SJSA1 (cell line): ENCODE measurements around the gene B9D1. TPM values are rescaled to one million over a fixed set of nuclear protein-coding genes. Genes with fewer than 3 reads are reported as not detected.

Experiments
- DNase-seq, 2 experiments: peaks; one replicate each; pipeline ENCODE4 v3.0.0-alpha.2; 2015 to 2020; ENCODE audit warnings: low spot score in 2 of 2, low read depth in 1 of 2
- H3K27ac ChIP-seq: fragments of 250-450 bp; sonication (Bioruptor Pico); 2 replicates; pipeline ENCODE4 v1.5.1; 2020; ENCODE audit warnings: mild to moderate bottlenecking, moderate library complexity
- H3K27me3 ChIP-seq: fragments of 250-450 bp; sonication (Bioruptor Pico); replicated peaks from 2 replicates; pipeline ENCODE4 v1.5.1; 2020; ENCODE audit warnings: mild to moderate bottlenecking, moderate library complexity
- H3K36me3 ChIP-seq: fragments of 250-450 bp; sonication (Bioruptor Pico); 2 replicates; pipeline ENCODE4 v1.5.1; 2020; ENCODE audit warnings: mild to moderate bottlenecking
- H3K4me1 ChIP-seq: fragments of 250-450 bp; sonication (Bioruptor Pico); replicated peaks from 2 replicates; pipeline ENCODE4 v1.6.1; 2021; ENCODE audit warnings: mild to moderate bottlenecking
- H3K4me3 ChIP-seq: fragments of 250-450 bp; sonication (Bioruptor Pico); 2 replicates; pipeline ENCODE4 v1.5.1; 2020; ENCODE audit warnings: mild to moderate bottlenecking
- H3K9me3 ChIP-seq: fragments of 250-450 bp; sonication (Bioruptor Pico); replicated peaks from 2 replicates; pipeline ENCODE4 v1.5.1; 2020; ENCODE audit warnings: mild to moderate bottlenecking
- total RNA-seq: library from RNA; depleted of rRNA; stranded (reverse); fragments of >200 nt; shearing (Covaris generic); gene quantifications from 2 replicates; pipeline ENCODE4 v1.2.3, GENCODE V29; 2014

B9D1 gene
- total RNA-seq, 1 experiment from 2014 or later = 28.0 TPM

DNA sequence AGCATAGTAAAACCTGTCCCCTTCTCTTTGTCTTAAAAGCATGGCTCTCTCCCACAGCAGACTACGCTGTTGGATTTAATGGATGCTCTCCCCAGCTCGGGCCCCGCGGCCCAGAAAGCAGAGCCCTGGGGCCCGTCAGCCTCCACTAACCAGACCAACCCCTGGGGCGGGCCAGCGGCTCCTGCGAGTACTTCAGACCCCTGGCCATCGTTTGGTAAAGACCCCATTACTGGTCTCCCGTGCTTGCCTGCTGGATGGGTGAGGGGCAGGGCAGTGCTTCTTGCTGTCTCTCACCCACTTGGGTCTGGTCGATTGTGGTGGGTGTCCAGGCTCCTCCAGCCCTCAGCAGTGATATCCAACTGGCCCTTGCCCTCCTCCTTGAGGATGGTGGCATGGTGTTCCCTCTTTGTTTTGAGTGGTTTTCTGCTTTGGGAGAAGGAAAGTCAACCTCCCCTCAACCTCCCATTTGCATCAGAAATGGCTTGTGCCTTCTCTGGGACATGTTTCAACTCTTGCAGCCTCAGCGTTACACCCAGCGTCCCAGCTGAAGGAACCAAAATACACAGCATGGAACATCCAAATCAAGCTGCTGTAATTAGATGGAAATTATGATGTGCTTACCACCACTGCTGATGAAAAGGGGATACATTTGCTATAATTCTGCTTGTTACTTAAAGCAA lies 49.3 kb downstream of the B9D1 start:
- H3K27ac ChIP-seq = no peak overlapping the region
- peaks cover 21% of the 10 kb centered on the region for H3K4me1 ChIP-seq
- H3K27me3 ChIP-seq = no peaks in the 10 kb centered on the region
- DNase-seq = no peak
- no peaks in the 10 kb centered on the region for H3K9me3 ChIP-seq
- peaks cover 23% of the 10 kb centered on the region for H3K36me3 ChIP-seq
- H3K4me3 ChIP-seq = no peak overlapping the region

DNA sequence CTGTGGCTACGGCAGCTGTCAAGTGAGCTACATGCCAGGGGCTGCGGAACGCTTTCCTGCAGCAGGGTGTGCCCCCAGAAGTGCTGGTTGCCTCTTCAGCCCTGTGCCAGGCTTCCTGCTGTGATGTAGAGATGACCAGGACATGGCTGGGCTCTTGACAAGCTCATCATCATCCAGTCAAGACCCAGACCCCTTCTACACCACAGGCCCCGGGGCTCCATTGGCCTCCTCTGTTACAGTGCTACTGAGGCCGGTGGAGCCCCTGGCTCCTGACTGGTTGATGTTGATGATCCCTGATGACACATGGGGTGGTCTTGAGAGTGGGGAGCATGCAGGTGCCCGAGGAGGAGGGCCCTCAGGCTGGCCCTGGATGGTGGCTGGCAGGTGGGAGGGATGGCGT lies 50.1 kb downstream of the B9D1 start:
- peak overlapping the region; percentile 82 for H3K27ac ChIP-seq
- peaks cover 23% of the 10 kb centered on the region for H3K36me3 ChIP-seq
- H3K4me1 ChIP-seq = peaks cover 21% of the 10 kb centered on the region
- no peaks in the 10 kb centered on the region for H3K27me3 ChIP-seq
- H3K4me3 ChIP-seq = no peak overlapping the region
- H3K9me3 ChIP-seq = no peaks in the 10 kb centered on the region
- no peak for DNase-seq

DNA sequence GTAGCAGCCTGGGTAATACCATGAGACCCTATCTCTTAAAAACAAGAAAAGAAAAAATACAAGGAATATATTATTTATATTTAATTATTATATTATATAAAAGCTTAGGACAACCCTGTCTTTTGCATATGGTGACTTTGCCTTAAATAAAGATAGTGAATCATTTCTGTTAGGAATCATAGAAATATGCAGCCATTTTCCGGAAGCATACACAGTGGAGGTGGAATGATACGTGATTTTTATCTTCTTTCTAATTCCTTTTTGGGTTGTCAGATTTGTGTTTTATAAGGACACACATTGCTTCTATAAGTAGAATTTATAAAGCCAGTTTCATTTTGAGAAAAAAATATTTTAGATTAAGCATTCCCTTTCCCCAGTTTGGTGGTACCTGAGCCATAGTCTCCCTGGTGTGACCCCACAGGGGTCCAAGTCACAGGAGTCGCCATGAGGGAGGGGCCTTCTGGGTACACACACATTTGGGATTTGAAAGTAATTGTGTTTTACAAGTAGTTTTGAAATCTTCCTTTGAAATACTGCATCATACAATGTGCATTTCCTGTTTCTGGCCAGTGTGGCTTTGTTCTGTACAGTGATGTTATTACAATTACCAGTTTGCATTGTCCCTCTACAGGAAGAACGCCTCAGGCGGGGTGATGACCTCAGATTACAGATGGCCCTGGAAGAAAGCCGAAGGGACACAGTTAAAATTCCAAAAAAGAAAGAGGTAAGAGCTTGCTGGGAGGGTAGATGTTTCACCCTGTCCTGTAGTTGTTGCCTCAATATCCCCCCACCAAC lies 50.9 kb downstream of the B9D1 start:
- DNase-seq = peak; percentile 58 to 75
- peaks cover 23% of the 10 kb centered on the region for H3K36me3 ChIP-seq
- no peaks in the 10 kb centered on the region for H3K9me3 ChIP-seq
- H3K27ac ChIP-seq = peak overlapping the region; percentile 82
- H3K27me3 ChIP-seq = no peaks in the 10 kb centered on the region
- no peak overlapping the region for H3K4me3 ChIP-seq
- peaks cover 17% of the 10 kb centered on the region for H3K4me1 ChIP-seq

DNA sequence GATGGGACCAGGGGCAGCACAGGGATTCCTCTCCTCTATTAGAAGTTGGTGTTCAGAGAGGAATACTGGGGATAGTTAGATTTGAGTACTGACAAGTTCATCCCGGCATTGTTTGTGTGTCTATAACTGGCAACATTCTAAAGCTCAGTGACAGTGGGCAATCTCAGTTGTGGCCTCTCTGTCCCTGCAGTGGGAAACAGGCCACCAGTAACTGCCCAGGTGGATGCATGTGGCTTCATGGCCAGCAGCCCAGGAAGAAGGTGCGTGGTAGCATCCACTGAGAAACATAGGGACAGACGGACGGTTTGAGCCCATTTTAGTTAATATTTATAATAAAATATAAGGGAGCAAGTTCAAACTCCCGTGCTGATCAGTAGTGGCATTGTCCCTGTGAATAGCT lies 51.5 kb downstream of the B9D1 start:
- H3K36me3 ChIP-seq = peaks cover 23% of the 10 kb centered on the region
- no peaks in the 10 kb centered on the region for H3K27me3 ChIP-seq
- H3K9me3 ChIP-seq = no peaks in the 10 kb centered on the region
- peaks cover 22% of the 10 kb centered on the region for H3K4me1 ChIP-seq
- H3K4me3 ChIP-seq = no peak overlapping the region
- peak overlapping the region; percentile 82 for H3K27ac ChIP-seq
- DNase-seq = no peak

DNA sequence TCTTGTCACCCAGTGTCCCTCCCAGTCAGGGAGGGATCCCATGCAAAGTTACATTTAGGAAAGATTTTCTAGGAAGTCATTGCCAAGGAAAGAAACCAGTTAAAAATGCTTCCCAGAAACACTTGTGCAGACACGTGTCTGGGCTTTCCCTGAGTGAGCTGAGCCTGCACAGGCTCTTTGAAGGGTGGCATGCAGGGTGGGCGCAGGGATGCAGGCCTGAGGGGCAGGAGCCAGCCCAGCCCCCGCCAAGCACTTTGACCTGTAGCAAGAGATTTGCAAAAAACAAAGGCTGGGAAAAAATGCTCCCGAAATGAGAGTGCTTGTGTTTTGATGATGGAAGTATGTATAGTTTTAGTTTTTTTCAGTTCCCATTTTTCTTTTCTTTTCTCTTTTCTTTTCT lies 52.4 kb downstream of the B9D1 start:
- Histone ChIP-seq H3K4me3 (no peak overlapping the region), H3K4me1 (peaks cover 24% of the 10 kb centered on the region), H3K36me3 (peaks cover 23% of the 10 kb centered on the region), H3K9me3 (no peaks in the 10 kb centered on the region), H3K27ac (no peak overlapping the region), H3K27me3 (no peaks in the 10 kb centered on the region)
- no peak for DNase-seq

DNA sequence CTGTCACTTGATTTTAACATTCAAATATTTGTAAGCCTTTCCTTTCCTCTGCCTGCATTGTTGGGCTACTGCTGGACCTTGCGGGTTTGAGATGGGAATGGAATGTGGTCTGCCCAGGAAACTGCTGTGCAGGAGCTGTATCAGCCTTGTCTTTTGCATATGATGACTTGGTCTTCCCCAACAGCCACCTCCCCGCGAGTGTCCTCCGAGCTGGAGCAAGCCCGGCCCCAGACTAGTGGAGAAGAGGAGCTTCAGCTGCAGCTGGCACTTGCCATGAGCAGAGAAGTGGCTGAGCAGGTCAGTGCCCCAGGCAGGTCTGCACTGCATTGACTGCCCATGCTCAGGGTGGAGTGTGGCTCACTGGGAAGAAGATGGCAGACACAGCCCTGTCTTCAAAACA lies 52.8 kb downstream of the B9D1 start:
- DNase-seq = no peak
- no peaks in the 10 kb centered on the region for H3K27me3 ChIP-seq
- H3K4me1 ChIP-seq = peaks cover 24% of the 10 kb centered on the region
- no peak overlapping the region for H3K27ac ChIP-seq
- peaks cover 23% of the 10 kb centered on the region for H3K36me3 ChIP-seq
- no peak overlapping the region for H3K4me3 ChIP-seq
- no peaks in the 10 kb centered on the region for H3K9me3 ChIP-seq

DNA sequence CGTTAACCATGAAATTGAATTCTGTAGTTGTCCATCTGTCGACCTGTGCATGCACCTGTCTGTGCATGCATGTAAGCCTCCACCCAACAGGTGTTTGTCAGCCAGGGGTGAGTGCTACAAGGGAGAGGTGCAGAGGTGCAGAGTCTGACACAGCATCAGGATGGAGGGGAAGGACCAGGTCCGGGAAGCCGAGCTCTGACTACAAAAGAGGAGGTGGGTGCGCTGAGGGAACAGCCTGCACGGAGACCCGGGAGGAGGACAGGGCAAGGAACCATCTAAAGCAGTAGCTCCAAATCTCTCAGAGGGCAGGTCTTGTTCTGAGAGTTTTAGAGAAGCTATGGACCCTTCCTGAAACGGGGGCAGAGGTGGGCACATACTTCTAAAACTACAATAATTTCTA lies 54.1 kb downstream of the B9D1 start:
- H3K27me3 ChIP-seq = no peaks in the 10 kb centered on the region
- H3K4me1 ChIP-seq = peaks cover 36% of the 10 kb centered on the region
- H3K9me3 ChIP-seq = no peaks in the 10 kb centered on the region
- no peak overlapping the region for H3K27ac ChIP-seq
- no peak overlapping the region for H3K4me3 ChIP-seq
- DNase-seq = no peak
- peaks cover 24% of the 10 kb centered on the region for H3K36me3 ChIP-seq

DNA sequence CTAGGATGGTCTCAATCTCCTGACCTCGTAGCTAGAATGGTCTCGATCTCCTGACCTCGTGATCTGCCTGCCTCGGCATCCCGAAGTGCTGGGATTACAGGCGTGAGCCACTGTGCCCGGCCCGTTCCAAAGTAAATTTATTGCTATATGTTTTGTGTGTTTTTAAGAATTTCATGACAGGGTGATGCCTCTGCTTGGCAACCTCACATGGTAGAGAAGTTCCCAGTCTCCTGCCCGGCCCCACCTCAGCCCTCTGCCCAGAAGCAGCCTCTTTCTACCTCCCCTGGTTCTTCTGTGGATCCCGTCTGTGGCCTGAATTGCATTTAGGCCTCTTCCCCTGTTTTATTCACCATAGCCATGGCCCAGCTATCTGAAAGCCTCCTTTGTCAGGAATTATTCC lies 55.0 kb downstream of the B9D1 start:
- peaks cover 15% of the 10 kb centered on the region for H3K36me3 ChIP-seq
- no peaks in the 10 kb centered on the region for H3K27me3 ChIP-seq
- H3K27ac ChIP-seq = no peak overlapping the region
- no peak for DNase-seq
- no peak overlapping the region for H3K4me3 ChIP-seq
- no peaks in the 10 kb centered on the region for H3K9me3 ChIP-seq
- peaks cover 37% of the 10 kb centered on the region for H3K4me1 ChIP-seq

DNA sequence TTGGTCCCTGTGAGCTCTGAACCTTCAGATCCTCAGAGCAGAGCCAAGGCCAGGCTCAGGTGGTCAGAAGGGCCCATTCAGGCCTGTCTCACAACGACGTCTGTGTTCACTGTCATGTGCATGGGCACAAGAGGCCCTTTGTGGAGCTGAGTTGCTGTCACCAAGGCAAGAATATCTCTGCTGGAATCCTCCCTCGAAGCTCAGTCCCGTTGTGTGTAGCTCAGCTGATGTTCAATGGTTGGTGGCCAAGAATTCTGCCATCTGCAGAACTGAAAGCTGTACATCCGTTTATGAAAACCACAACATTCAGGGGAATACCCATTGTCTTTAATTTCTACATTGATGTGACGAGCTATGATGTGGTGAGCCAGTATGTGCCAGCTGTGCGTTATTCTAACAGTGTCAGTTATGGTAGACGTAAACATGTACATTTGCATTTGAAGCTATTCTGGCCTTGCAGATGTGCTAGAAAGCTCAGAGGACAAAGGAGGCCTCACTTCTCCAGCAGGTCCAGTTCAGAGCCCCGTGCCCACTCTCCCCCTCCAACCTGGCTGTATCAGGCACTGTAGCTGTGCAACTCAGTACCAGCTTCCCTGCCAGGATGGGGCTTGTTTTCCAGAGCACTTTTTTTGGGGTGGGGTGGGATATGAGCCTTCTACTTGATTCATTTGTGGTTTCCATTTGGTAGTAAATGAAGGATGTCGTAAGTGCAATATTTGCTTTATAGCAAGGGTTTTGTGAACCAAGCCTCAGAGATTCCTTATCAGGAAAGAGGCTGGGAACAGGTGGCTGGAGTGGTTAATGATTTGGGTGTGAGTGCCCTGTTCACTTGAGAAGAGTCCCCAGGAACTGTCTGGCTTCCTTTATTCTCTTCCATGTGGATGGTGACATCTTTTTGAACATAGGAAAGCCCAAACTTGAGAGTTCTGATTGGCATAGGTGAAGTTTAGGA lies 56.1 kb downstream of the B9D1 start:
- Histone ChIP-seq H3K27ac (no peak overlapping the region), H3K27me3 (no peaks in the 10 kb centered on the region), H3K4me3 (no peak overlapping the region), H3K4me1 (peaks cover 26% of the 10 kb centered on the region), H3K9me3 (no peaks in the 10 kb centered on the region), H3K36me3 (peaks cover 9% of the 10 kb centered on the region)
- DNase-seq = no peak

DNA sequence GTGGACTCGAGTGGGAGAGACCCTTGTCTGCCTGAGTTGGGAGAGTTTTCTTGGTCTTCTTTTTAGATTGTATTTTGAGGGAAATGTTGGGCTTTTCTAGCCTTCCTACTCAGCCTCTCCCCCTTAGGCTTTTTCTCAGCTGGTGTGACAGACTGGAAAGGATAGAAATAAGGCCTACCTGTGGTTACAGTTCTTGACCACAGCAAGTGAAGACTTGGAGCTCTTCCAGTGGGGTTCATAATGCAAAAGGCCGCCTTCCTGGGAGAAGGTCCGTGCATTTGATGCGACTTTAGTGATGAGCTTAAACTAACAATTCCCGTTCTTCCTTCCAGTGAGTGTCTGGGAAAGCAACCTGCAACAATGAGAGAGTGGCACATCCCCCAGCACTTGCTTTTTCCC lies 56.8 kb downstream of the B9D1 start:
- no peak for DNase-seq
- Histone ChIP-seq H3K36me3 (peaks cover 6% of the 10 kb centered on the region), H3K27me3 (no peaks in the 10 kb centered on the region), H3K4me1 (peaks cover 22% of the 10 kb centered on the region), H3K9me3 (no peaks in the 10 kb centered on the region), H3K4me3 (no peak overlapping the region), H3K27ac (no peak overlapping the region)

DNA sequence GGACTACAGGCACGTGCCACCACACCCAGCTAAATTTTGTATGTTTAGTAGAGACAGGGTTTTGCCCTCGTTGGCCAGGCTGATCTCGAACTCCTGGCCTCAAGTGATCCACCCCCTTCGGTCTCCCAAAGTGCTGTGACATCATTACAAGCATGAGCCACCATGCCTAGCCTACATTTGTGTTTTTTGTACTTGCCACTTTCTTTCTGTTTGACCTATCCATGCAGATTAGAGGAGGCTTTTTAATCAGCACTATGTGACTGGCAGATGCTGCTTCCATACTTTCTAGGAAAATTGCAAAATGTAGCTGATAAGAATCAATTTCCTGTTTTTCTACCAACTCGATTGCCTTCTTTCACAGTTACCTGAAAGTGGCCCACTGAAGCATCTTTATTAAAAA lies 57.3 kb downstream of the B9D1 start:
- no peak overlapping the region for H3K4me3 ChIP-seq
- H3K36me3 ChIP-seq = peaks cover 5% of the 10 kb centered on the region; the same call in 1 of the 2 replicates
- H3K27ac ChIP-seq = no peak overlapping the region
- no peaks in the 10 kb centered on the region for H3K27me3 ChIP-seq
- DNase-seq = no peak
- H3K9me3 ChIP-seq = no peaks in the 10 kb centered on the region
- H3K4me1 ChIP-seq = peaks cover 21% of the 10 kb centered on the region

DNA sequence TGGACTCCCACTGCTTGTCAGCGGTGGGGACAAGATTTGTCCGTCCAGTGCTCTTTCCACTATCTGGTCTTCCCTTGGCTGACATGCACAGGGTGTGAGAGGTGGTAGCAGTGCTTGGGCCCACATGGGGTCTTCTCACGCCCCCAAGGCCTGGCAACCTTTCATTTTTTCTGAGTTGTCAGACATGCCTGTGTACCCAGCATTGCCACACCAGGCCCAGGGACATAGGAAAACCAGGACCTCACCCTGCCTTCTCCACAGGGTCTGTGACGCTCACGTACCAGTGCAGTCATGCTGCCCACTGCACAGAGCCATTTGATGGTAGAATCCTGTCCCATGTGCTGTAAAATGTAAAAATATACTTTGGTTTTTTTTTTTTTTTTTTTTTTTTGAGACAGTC lies 57.8 kb downstream of the B9D1 start:
- Histone ChIP-seq H3K27me3 (no peaks in the 10 kb centered on the region), H3K4me3 (no peak overlapping the region), H3K9me3 (no peaks in the 10 kb centered on the region), H3K27ac (no peak overlapping the region), H3K4me1 (peaks cover 21% of the 10 kb centered on the region), H3K36me3 (peaks cover 5% of the 10 kb centered on the region; the same call in 1 of the 2 replicates)
- no peak for DNase-seq

DNA sequence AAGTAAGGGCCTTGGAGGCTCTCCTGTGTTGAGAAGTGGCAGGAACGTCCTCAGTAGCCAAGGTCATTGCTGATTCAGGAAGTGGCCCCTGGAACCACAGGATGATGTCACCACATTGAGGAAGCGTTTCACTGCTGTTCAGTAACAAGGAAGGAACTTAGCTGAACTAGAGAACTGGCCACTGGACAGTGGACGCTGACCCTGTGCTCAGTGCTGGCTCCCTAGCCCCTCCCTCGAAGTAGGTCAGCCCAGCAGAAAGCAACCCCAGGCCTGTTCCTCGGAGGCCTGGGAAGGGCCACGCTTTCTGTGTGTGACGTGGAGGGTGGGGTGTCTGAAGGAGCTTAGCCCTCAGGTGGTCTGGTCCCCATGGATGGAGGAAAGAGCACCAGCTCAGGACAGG lies 58.3 kb downstream of the B9D1 start:
- Histone ChIP-seq H3K9me3 (no peaks in the 10 kb centered on the region), H3K36me3 (peaks cover 5% of the 10 kb centered on the region; the same call in 1 of the 2 replicates), H3K27me3 (no peaks in the 10 kb centered on the region), H3K4me1 (peaks cover 21% of the 10 kb centered on the region), H3K27ac (peak overlapping the region; percentile 53), H3K4me3 (no peak overlapping the region)
- DNase-seq = peak in 1 of 2 experiments; percentile 12
